Activated T-cell treated with anti-CD3 and anti-CD28 coated beads, Interleukin-2, amount 50 U/mL, for 1 hour (primary cell): ENCODE results near the gene KLK7.
"Not testable (repeated sequence)": the region's sequence is repeated elsewhere in the genome, so short reads cannot be mapped to it uniquely, and the experiment has no call there.

Experiments
- DNase-seq: peaks from one replicate; pipeline ENCODE4 v3.0.0-alpha.2; 2020

The KLK7 gene

GRCh38 chr19:51010066-51010795, 26.5 kb upstream of the KLK7 start:
- DNase-seq, result no peak

- no peak for DNase-seq
These were observed 25.6 kb upstream of the KLK7 start for GRCh38 chr19:51009061-51009891.

GRCh38 chr19:51007488-51007887, 23.8 kb upstream of the KLK7 start:
- no peak for DNase-seq

- DNase-seq, result no peak
These were observed 22.7 kb upstream of the KLK7 start for GRCh38 chr19:51006406-51006805.

GRCh38 chr19:51005248-51005647, 21.5 kb upstream of the KLK7 start:
- no peak for DNase-seq

- DNase-seq, result no peak
These were observed 19.6 kb upstream of the KLK7 start for GRCh38 chr19:51003316-51003715.

GRCh38 chr19:51002542-51003311, 19.0 kb upstream of the KLK7 start:
- no peak for DNase-seq

GRCh38 chr19:51002089-51002532, 18.4 kb upstream of the KLK7 start:
- no peak for DNase-seq

GRCh38 chr19:51001515-51001914, 17.8 kb upstream of the KLK7 start, which contains the start of gene KLK8:
TSS of gene KLK8 (minus strand) at chr19:51001604. CDS start at chr19:51001167, 437 bp downstream.
- no peak for DNase-seq

- DNase-seq, result no peak
These were observed 17.3 kb upstream of the KLK7 start for GRCh38 chr19:51000981-51001380.

GRCh38 chr19:51000426-51000825, 16.7 kb upstream of the KLK7 start:
- DNase-seq, result no peak

GRCh38 chr19:50998686-50999085, 15.0 kb upstream of the KLK7 start:
- no peak for DNase-seq

- no peak for DNase-seq
These were observed 14.3 kb upstream of the KLK7 start for GRCh38 chr19:50998061-50998460.

GRCh38 chr19:50994129-50994528, 10.4 kb upstream of the KLK7 start:
- no peak for DNase-seq

GRCh38 chr19:50992666-50993035, 8.9 kb upstream of the KLK7 start:
- DNase-seq, result no peak

GRCh38 chr19:50984416-50984815, 699 bp upstream of the KLK7 start:
- DNase-seq, result not testable (repeated sequence)

GRCh38 chr19:50982186-50982585, 1.5 kb downstream of the KLK7 start:
- DNase-seq, result no peak

- no peak for DNase-seq
These were observed 2.0 kb downstream of the KLK7 start for GRCh38 chr19:50981587-50982146.

- no peak for DNase-seq
These were observed 3.5 kb downstream of the KLK7 start for GRCh38 chr19:50980208-50980607.

- DNase-seq, result no peak
These were observed 4.0 kb downstream of the KLK7 start for GRCh38 chr19:50979758-50980157.

GRCh38 chr19:50978772-50979390, 4.8 kb downstream of the KLK7 start:
- no peak for DNase-seq

- DNase-seq, result no peak
These were observed 6.1 kb downstream of the KLK7 start for GRCh38 chr19:50977626-50978025.

GRCh38 chr19:50975766-50976165, 8.0 kb downstream of the KLK7 start:
- DNase-seq, result no peak
